ENCODE measurements around the gene CNR2. TPM values are rescaled to one million over a fixed set of nuclear protein-coding genes. Genes with fewer than 3 reads are reported as not detected.
"Not testable (repeated sequence)": the region's sequence is repeated elsewhere in the genome, so short reads cannot be mapped to it uniquely, and the experiment has no call there.

The CNR2 gene
- total RNA-seq, 1 donor from 2014 or later = under 0.01 TPM

- no peak for DNase-seq (ENCODE audit: low spot score)
These were observed 75.3 kb downstream of the CNR2 start for GRCh38 chr1:23837908-23838307.

- no peak for DNase-seq (ENCODE audit: low spot score)
These were observed 77.1 kb downstream of the CNR2 start for GRCh38 chr1:23836037-23836436.

- not testable (repeated sequence) for DNase-seq (ENCODE audit: low spot score)
These were observed 79.0 kb downstream of the CNR2 start for GRCh38 chr1:23834156-23834555.

- DNase-seq (ENCODE audit: low spot score) = no peak
These were observed 85.4 kb downstream of the CNR2 start for GRCh38 chr1:23827717-23828116.

- not testable (repeated sequence) for DNase-seq (ENCODE audit: low spot score)
These were observed 86.6 kb downstream of the CNR2 start for GRCh38 chr1:23826590-23826989.

GRCh38 chr1:23825762-23826522 lies 87.2 kb downstream of the CNR2 start:
- no peak for DNase-seq (ENCODE audit: low spot score)

- DNase-seq (ENCODE audit: low spot score) = peak; percentile 96
These were observed 87.9 kb downstream of the CNR2 start, which contains the start of gene HMGCL for GRCh38 chr1:23825076-23825761. Gene HMGCL, minus strand, starts transcription at chr1:23825429. Its CDS starts 14 bp downstream, at chr1:23825415.

- no peak for DNase-seq (ENCODE audit: low spot score)
These were observed 88.5 kb downstream of the CNR2 start for GRCh38 chr1:23824711-23825075.

- no peak for DNase-seq (ENCODE audit: low spot score)
These were observed 89.4 kb downstream of the CNR2 start for GRCh38 chr1:23823767-23824166.

Other genes with a start within 250 kb of the CNR2 start
- 1,023 TPM for gene RPL11, start 221.6 kb downstream of the CNR2 start, total RNA-seq (ENCODE audit: insufficient read depth, low replicate concordance)
- 21.2 TPM for gene ELOA, start 169.9 kb downstream of the CNR2 start, total RNA-seq (ENCODE audit: insufficient read depth, low replicate concordance)
- 46.7 TPM for gene PITHD1, start 134.9 kb downstream of the CNR2 start, total RNA-seq (ENCODE audit: insufficient read depth, low replicate concordance)
- 26.2 TPM for gene LYPLA2, start 122.2 kb downstream of the CNR2 start, total RNA-seq (ENCODE audit: insufficient read depth, low replicate concordance)
- gene GALE, start 112.6 kb downstream of the CNR2 start, total RNA-seq (ENCODE audit: insufficient read depth, low replicate concordance) = 16.6 TPM
- gene HMGCL, start 87.9 kb downstream of the CNR2 start, total RNA-seq (ENCODE audit: insufficient read depth, low replicate concordance) = 57.8 TPM
- 20.5 TPM for gene FUCA1, start 45.1 kb downstream of the CNR2 start, total RNA-seq (ENCODE audit: insufficient read depth, low replicate concordance)
- 119 TPM for gene PNRC2, start 46.5 kb upstream of the CNR2 start, total RNA-seq (ENCODE audit: insufficient read depth, low replicate concordance)
- gene SRSF10, start 67.0 kb upstream of the CNR2 start, total RNA-seq (ENCODE audit: insufficient read depth, low replicate concordance) = 73.9 TPM
- gene MYOM3, start 198.8 kb upstream of the CNR2 start, total RNA-seq (ENCODE audit: insufficient read depth, low replicate concordance) = 5.3 TPM
- gene IL22RA1, start 229.8 kb upstream of the CNR2 start, total RNA-seq (ENCODE audit: insufficient read depth, low replicate concordance) = 3.1 TPM

Data from umbilical cord (tissue), 2 donors.